GM18498 (cell line): ENCODE measurements around the gene PHACTR3.

Experiments
- ATAC-seq: cut with Tn5 transposase; IDR thresholded peaks from one replicate; pipeline ENCODE4 v1.9.1; 2021; ENCODE audit warnings: mild to moderate bottlenecking, moderate library complexity; ENCODE audit not compliant: unreplicated experiment

PHACTR3 gene

DNA sequence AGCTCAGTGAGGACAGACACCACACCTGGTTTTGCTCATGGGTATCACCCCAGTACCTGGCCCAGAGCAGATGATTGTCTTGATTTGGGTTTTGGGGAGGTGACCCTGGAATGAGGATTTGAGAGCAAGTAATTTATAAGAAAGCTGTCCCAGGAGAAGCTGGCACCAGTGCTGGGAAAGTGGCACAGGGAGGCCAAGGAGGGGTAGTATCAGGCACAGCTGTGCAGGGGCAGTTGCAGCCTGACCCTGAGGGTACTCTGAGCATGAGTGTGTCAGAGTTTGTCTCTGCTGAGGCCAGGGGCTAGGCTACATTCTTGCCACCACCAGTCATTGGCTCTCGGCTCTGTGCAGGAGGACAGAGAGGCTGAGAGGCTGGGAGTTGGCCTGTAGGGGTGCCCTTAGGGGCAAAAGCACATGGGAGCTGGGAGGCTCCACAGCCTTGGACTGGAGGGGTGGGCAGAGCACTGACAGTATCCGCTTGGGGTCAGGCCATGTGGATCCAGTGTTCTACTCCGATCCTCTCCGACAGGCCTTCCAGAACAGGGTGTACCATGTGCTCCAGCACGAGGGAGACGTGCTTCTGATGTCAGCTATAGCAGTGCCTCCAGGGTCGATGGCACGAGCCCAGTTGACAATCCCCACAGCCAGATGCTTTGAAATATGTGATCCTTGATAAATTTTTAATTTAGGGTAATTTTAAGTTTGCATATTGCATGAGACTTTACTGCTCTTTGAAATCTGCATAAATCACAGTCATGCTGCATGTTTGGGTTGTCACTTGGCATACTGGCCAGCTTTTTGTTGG lies 121.3 kb downstream of the PHACTR3 start:
- no peak for ATAC-seq

DNA sequence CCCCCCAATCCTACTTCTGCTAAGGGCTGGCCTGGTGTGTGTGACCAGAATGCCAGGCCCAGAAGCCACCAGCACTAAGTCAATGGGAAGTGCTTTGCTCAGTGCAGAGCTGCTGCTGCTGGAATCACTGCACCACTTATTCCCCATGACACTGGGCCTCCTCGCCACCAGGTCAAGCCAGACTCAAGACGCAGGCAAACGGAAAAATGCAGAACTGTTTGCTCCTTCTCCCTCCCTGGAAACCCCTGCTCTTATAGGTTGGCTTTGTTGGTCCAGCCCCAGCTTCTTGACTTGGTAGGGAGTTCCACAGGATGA lies 121.9 kb downstream of the PHACTR3 start:
- no peak for ATAC-seq

DNA sequence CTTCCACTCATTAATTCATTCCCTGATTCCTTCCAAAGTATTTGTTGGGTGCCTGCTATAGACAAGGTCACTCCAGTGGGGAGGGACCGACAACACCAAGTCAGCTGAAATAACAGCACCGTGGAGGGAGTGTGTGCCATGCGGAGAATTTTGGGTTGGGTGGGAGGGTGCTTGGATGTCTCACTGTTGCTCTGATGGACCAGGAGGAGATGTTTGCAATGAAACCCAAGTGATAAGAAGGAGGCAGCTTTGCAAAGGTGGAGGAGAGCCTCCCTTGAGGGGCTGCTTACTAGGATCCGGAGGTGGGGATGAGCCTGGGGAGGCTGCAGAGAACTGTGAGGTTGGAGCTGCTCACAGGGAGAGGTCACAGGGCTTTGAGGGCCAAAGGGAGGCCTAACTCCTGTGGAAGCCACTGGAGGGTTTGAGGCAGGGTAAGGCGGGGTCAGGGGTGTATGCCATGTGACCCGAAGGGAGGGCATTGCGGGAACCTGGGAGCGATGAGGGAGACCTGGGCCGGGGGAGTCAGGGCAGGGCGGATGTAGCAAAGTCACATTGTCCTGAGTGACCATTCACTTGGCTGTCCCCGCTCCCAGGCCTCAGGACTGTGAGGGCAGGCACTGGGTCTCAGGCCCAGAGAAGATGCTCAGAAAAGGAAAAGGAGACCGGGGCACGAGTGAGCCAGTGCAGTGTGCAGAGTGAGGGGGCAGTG lies 124.5 kb downstream of the PHACTR3 start:
- ATAC-seq = no peak

DNA sequence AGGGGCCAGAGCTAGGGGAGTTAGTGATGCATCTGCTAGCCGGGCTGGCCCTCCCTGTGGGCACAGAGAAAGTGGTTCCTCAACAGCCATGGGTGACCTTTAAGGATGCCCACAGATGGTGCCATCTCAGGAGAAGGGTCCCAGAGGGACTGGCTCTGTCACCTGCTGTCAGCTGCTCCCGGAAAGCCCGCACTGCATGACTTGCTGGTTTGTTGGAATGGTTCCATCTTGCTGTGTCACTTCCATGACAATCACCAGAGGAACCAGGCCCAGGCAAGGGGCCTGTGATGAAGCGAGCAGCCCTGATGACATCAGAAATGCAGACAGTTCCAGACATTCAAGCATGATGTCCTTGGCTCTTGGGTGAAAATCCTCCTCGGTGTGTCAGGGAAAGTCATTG lies 125.2 kb downstream of the PHACTR3 start:
- no peak for ATAC-seq

DNA sequence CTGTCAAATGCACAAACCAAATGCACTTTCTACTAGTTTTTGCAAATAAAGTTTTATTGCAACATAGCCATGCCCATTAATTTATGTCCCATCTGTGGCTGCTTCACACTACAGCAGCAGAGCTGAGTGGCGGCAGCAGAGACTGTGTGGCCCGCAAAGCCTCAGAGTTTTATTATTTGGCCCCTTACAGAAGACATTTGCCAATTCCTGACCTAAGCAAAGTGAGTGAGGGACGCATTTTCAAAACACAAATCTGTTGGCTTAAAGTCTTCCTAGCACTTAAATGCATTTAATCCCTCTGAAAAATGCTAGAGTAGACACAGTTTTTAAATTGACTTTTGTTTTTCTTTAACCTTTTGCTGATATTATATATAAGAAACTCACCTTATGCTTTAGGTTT lies 126.4 kb downstream of the PHACTR3 start:
- no peak for ATAC-seq

DNA sequence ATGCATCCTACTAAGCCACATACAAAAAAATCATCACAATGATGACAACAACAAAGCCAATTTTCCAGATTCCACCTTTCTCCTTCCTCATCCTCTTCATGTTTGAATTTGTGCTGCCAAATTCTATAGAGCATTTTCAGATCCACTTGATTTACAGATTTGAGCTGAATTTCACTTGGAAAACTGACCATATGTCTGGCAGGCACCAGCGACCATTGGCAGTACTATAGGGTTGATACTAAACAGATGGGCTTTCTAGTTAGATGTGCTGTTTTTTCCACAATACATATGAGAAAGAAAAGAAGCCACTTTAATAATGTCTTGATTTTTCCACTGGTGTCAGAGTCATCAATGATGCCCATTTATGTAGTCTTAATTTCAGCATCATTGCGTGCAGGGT lies 127.0 kb downstream of the PHACTR3 start:
- ATAC-seq = no peak

DNA sequence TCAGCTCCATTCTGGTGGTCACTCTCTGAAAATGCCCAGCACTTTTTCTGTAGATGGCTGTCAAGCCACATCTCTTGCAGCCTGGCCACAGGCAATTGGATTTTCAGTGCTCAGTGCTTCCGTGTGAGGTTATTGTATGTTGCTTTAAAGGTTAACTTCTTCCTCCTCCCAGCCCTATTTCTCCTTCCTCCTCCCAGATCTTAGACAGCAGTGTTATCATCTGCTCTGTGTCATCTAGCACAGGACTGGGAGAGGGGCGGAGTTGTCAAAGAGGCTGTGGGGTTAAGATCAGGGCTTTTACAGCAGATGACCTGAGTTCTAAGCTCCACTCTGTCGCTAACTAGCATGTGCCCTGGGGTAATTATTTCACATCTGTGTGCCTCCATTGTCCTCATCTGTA lies 129.0 kb downstream of the PHACTR3 start:
- no peak for ATAC-seq

DNA sequence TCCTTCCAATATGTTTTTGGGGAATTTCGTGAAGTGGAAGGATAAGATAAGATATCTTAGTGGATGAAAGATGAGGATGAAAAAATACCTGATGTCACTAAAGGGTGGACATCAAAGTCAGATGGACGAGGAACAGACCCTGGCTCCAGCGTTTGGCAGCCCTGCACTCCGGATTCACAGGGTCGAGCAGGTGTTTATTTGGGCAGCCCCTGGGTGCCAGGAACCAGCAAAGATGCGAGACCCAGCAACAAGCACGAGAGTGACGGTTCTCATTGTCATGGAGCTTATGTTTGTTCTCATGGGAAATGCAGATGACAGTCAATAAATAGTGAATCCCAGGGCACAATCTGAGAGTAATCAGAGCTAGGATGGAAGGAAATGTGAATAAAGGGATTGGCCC lies 131.1 kb downstream of the PHACTR3 start:
- no peak for ATAC-seq

DNA sequence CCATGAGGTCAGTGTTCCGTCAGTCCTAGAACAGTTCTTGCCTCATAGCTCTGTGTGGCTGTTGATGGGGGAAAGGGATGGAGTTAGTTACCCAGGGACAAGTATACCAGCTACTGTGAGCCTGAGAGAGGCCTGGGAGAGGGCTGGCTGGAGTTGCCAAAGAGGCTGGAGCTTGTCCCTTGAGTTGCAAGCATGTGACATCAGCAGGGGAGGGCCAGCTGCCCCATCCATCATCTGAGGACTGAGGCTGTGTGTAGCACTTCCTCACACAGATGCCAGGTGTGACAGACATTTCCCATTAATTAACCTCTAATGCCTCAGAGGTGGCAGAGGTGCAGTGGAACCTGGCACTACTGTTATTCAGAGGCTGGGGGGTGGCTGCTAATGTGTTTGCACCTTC lies 131.6 kb downstream of the PHACTR3 start:
- ATAC-seq = no peak

DNA sequence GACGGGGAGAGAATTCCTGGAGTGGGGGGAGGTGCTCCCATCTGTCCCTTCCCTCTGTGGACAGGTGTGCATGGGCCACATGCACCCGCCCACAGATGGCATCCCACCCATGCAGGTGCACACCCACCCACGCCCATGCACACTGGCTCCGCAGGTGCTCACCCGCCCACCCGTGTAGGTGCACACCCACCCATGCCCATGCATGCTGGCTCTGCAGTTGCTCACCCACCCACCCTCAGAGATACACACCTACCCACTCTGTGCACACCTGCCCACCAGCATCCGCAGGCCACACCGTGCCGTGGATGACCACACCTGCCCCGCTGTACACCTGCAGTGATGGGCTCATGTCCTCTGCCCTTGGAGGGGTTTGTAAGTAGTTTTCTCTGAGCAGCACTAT lies 132.0 kb downstream of the PHACTR3 start:
- no peak for ATAC-seq

DNA sequence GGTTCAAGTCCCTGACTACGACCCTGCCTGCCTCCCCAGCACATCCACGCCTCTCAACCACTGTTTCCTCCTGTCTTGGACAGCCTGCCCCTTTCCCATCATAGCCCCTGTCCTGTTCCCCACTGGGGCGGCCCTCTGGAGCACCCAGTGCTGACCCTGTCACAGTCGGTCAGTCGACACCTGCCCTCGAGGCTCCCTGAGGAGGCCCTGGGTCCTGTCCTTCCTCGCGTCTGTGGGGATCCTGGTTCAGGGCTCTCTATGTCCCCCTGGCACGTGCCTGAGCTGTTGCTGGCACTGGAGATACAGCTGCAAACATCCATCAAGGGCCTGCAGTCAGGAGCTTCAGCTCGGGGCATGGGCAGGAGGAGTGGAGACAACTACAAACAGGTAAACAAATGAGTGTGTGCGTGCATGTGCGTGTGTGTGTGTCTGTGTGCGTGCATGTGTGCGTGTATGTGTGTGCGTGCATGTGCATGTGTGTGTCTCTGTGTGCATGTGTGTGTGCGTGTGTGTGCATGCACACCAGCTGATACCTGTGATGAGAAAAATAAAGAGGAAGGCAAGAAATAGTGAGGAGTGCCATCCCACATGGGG lies 132.8 kb downstream of the PHACTR3 start:
- no peak for ATAC-seq

DNA sequence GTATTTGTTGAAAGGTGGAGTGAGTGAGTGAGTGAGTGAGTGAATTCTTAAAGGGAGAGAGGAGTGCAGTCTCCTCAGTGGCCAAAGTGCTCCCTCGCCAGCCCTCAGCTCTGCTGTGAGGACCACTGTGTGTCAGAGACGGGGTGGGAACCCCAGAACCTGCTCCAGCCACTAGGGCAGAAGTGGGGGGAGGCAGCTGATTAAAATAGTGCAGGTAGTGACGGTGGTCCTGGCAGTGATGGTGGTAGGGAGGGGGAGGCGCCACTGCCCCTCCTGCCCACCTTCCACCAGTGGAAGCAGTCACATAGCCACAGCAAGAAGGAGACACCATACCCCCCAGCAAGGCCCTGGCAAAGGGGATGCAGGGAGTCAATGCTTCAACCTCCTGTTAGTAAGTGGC lies 133.5 kb downstream of the PHACTR3 start:
- ATAC-seq = no peak

DNA sequence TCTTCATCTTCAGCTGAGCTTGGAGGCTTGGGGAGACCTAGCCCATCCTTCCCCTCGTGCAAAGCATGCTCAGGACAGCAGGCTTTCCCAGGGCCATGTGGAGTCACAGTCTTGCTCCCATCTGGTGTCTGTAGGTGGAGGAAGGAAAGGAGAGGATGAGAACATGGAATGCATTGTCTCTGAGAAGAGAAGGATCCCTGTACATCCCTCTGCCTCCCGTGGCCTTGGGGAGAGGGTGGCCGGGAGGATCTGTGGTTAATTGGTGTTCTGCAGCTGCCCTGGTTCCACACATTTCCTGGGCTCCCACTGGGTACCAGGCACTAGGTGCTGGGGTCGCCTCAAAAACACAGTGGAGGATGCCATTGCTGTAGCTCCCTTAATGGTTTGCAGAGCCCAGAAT lies 134.5 kb downstream of the PHACTR3 start:
- ATAC-seq = no peak

DNA sequence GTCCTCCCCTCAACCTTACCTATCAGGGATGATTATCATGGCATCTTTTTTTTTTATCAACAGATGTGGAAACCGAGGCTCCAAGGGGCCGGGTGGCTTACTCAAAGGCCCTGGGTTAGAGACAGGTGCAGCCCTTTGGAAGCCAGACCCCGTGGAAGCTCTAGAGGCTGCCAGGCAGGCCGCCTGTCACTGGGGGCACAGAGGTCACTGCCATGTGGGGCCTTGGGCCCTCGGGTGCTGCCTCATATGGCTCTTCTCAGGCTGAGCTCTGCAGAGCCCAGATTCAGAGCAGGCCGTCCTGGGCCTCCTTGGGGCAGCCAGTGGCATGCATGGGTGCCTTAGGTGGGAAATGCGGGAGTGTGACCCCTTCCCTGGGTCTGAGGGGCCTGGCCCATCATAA lies 136.3 kb downstream of the PHACTR3 start:
- no peak for ATAC-seq

DNA sequence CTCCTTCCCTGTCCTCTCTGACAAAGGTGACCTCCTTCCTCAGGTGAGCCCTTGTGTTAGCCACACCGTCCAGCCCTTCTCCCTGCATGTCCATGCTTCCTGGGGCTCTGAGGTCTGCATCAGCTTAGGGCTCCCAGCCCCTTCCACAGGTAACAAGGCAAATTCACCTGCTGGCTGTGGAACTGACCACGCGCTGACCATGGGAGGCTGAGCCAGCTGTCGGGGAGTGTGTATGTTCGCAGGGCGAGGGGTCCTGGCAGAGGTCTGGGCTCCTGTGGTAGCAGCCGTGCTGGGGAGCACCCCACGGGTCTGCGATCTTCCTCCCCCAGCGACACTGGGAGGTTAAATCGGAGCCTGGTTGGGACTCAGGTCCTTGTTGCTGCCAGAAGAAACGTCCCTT lies 136.7 kb downstream of the PHACTR3 start:
- no peak for ATAC-seq

DNA sequence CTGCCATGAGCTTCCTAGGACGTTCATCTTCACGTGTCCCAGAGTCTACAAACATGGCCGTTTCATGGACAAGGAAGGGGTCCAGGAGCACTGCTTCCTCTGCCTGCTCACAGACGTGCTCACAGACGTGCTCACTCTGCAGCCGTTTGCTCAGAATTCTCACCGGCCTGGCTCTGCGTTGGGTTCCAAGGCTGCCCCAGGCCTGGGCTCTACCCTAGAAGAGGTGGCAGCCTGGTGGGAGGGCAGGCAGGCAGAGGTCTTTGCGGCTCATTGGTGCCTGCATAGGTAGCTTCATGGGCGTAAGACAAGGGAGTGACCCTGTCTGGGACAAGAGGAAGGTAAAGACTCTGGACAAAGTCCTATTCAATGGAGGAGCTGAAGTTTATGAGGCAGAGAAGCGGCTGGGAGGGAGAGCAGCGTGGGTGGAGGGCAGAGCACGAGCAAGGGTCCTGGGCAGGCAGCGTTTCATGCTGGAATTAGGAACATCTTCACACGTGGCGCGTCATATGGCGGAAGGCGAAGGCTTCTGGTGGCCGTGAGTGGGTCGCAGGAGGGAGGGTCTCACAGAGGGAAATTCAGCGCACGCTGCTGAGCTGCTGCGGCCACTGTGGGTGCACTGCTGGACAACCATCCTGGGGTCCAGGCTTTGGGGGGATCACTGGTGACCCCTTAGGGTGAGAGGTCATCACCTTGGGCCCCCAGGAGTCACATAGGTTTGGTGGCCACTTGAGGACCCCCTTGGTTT lies 138.2 kb downstream of the PHACTR3 start:
- ATAC-seq = no peak

DNA sequence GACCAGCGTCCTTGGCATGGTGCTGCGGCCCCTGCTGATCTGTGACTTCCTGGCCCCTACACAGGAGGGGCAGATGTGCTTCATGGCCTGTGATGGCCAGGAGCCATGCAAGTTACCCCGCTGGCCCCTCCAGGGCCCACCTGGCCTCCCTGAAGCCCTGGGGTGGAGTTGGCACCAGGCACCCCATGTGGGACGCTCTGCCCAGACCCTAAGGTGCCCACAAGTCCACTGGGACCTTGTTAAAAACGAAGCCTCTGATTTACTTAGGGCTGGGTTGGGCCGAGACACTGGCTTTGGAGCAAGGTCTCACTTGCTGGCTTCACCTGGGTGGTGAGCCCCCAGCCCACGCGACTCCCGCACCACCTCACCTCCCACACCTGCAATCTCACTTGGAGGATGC lies 139.0 kb downstream of the PHACTR3 start:
- no peak for ATAC-seq

DNA sequence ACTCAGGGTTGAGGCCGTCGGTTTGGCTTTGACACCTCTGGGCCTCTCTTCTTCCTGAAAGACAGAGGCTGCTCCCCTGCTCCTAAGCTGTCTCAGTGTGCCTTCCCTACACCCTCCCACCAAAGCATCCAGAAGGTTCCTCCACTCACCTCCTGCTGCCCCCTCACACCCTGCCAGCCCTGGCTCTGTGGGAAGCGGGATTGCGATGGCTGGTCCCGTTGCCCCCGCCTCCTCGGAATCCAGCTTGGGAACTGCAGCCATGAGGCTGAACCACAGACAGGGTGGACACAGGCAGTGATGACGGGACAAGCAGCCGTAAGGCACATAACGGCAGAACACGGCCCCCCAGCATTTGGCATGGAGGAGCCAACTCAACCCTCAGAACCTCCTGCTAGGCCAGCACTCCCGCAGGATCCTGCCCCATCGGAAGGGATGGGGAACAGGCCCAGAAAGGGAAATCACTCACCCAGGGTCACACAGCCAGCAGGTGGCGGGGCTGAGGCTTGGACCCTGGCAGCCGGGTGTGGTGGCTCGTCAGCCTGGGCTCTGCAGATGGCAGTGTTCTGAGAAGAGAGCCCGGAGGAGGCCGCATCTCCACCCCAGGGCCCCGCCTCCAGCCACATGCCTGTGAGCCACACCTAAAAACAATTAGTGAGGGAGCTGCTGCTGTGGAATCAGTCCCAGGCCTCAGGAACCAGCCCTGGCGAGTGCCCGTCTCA lies 139.6 kb downstream of the PHACTR3 start:
- ATAC-seq = no peak

DNA sequence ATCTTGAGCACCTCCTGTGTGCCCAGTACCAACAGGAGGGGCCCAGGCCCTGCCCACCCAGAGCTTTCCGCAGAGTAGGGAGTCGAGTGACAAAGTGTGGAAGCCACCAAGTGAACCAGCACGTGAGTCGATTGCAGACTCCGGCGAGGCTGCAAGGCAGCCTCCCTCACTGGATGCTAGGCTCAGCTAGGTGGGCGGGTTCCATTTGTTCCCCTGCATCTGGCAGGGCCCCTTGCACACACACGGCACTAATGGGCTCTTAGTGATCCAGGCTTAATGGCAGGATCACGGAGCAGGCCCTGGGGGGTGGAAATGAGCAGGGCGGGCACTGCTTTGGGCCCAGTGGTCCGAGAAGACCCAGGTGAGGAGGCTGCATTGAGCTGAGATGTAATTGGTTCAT lies 140.4 kb downstream of the PHACTR3 start:
- ATAC-seq = no peak

DNA sequence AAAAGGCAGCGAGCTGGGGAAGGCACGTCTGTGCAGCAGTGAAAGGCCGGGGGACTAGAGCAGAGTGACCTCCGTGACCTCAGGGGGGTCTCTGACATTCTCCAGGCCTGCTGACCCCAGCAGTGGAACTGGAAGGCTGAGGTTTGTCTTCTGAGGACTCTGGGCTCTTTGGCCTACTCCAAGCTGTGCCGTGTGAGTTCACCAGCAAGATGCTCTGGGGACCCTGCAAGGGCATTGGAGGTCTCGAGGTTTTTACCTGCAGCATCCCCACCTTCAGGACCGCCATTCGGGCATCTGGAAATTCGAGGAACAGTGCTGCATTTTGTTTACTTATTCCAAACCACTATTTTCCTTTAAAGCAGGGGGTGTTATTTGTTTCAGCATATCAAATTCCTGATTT lies 140.9 kb downstream of the PHACTR3 start:
- ATAC-seq = no peak

DNA sequence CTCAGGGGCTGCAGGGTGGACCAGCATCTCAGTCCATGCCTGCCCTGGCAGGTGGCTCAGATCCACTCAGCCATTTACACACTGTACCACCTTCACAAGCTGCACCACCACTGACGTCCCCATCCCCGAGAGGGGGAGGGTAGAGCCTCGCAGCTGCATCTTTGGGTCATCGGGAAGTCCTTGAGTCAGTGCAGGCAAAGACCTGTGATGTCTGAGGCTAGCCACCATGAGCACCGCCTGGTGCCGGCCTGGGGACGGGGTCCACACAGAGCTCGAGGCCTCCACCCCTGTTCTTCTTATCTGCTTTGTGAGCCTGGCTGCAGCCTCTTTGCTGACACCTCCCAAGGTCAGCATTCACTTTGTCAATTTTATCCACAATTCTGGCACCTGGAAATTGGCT lies 141.4 kb downstream of the PHACTR3 start:
- ATAC-seq = no peak
